ENCODE data around the gene LRRC15.
A peak's percentile ranks its signal among the peaks of the same experiment; 100 is the strongest.

The LRRC15 gene

DNA sequence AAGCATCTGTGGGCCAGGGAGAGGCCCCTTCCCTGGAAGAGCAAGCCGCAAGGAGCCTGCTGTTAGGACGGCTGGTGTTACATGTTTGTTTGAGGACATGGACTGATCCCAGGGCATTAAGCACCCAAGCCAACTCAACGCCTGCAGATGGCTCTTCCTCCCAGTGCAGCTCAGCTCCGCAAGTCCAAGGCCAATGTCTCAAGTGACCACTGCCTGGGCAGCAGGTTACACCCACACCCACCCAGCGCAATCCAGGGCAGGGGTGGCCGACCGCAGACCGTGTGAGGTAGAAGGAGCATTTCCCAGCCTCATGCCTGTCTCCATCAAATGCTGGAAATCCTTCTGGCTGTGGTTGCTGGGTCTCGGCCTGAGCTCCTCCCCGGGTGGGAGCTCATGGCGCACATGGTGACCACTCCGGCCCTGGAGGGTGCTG, 15.0 kb upstream of the LRRC15 start:
- peak; percentile 50 for DNase-seq
- H3K27ac ChIP-seq = peak overlapping the region; percentile 73
- no peaks in the 10 kb centered on the region for H3K36me3 ChIP-seq
- H3K9me3 ChIP-seq (ENCODE audit: severe bottlenecking) = no peaks in the 10 kb centered on the region
- H3K27me3 ChIP-seq (ENCODE audit: insufficient read depth, low read depth, severe bottlenecking) = no peaks in the 10 kb centered on the region
- no peak for TF ChIP-seq CTCF (IDR thresholded peaks at IDR 0.05; ENCODE audit: low read depth, low read length)
- H3K4me3 ChIP-seq (ENCODE audit: low read depth, low read length) = no peak overlapping the region

GRCh38 chr3:194384156-194384555, 14.6 kb upstream of the LRRC15 start:
- no peak for TF ChIP-seq CTCF (IDR thresholded peaks at IDR 0.05; ENCODE audit: low read depth, low read length)
- Histone ChIP-seq H3K4me3 (ENCODE audit: low read depth, low read length) (no peak overlapping the region), H3K36me3 (no peaks in the 10 kb centered on the region)

GRCh38 chr3:194383276-194383940, 13.9 kb upstream of the LRRC15 start:
- Histone ChIP-seq H3K27ac (no peak overlapping the region), H3K27me3 (ENCODE audit: insufficient read depth, low read depth, severe bottlenecking) (no peaks in the 10 kb centered on the region), H3K4me3 (ENCODE audit: low read depth, low read length) (no peak overlapping the region), H3K36me3 (no peaks in the 10 kb centered on the region), H3K9me3 (ENCODE audit: severe bottlenecking) (no peaks in the 10 kb centered on the region)
- TF ChIP-seq CTCF (IDR thresholded peaks at IDR 0.05; ENCODE audit: low read depth, low read length) = no peak
- DNase-seq = no peak

More at GRCh38 chr3:194384156-194384555, 14.6 kb upstream of the LRRC15 start:
- peak overlapping the region; percentile 73 for H3K27ac ChIP-seq
- no peaks in the 10 kb centered on the region for H3K27me3 ChIP-seq (ENCODE audit: insufficient read depth, low read depth, severe bottlenecking)
- no peaks in the 10 kb centered on the region for H3K9me3 ChIP-seq (ENCODE audit: severe bottlenecking)
- no peak for DNase-seq

GRCh38 chr3:194382892-194383223, 13.3 kb upstream of the LRRC15 start:
- no peak for TF ChIP-seq CTCF (IDR thresholded peaks at IDR 0.05; ENCODE audit: low read depth, low read length)
- Histone ChIP-seq H3K4me3 (ENCODE audit: low read depth, low read length) (no peak overlapping the region), H3K9me3 (ENCODE audit: severe bottlenecking) (no peaks in the 10 kb centered on the region), H3K27me3 (ENCODE audit: insufficient read depth, low read depth, severe bottlenecking) (no peaks in the 10 kb centered on the region), H3K36me3 (no peaks in the 10 kb centered on the region), H3K27ac (no peak overlapping the region)
- DNase-seq = no peak

DNA sequence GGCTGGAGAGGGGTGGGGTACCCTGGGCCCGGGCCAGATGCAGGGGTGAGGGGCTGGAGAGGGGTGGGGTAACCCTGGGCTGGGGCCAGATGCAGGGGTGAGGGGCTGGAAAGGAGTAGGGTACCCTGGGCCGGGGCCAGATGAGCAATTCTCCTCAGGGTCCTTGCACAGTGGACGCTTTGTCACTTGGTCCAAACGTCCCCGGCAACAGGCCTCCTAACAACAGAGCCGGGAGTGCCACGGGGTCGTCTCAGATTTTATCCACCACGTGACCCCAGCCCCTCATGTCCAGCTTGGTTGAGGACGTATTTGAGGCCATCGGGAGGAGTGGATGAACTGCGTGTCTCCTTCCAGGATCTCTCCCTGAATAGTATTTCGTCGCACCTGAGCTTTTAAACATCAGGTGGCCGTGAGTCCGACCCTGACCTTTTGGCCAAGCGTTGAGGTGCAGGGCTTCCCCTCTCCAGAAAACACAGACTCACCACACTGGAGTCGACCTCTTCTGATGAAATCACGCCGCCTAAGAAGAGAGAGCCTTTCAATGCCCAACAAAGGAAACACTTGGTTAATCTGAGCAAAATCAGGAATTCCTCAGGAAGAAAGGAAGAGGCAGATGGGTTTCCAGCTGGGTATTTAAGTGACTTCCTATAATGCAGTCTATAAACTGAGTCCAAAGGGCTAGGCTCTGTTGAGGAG, 12.8 kb upstream of the LRRC15 start:
- DNase-seq = no peak
- Histone ChIP-seq H3K36me3 (no peaks in the 10 kb centered on the region), H3K4me3 (ENCODE audit: low read depth, low read length) (no peak overlapping the region), H3K27me3 (ENCODE audit: insufficient read depth, low read depth, severe bottlenecking) (no peaks in the 10 kb centered on the region), H3K9me3 (ENCODE audit: severe bottlenecking) (no peaks in the 10 kb centered on the region), H3K27ac (no peak overlapping the region)
- TF ChIP-seq CTCF (IDR thresholded peaks at IDR 0.05; ENCODE audit: low read depth, low read length) = no peak

All from WERI-Rb-1 (cell line).